ENCODE measurements around the gene RSRC1.

The RSRC1 gene

GRCh38 chr3:158458464-158458863, 348.6 kb downstream of the RSRC1 start:
- Histone ChIP-seq H2AFZ (ENCODE audit: insufficient read depth, low read length, poor library complexity) (no peak overlapping the region), H3K9ac (ENCODE audit: low read length) (no peak overlapping the region), H3K18ac (ENCODE audit: low read length) (no peak overlapping the region), H3K4me2 (ENCODE audit: low read length) (no peak overlapping the region), H3K14ac (ENCODE audit: low read length) (no peak overlapping the region), H4K8ac (ENCODE audit: low read depth, low read length) (no peak overlapping the region), H3K27me3 (ENCODE audit: insufficient read depth, low read length) (no peaks in the 10 kb centered on the region), H3K4me1 (ENCODE audit: control insufficient read depth in 1 of 2, insufficient read depth in 2 of 2, low read length in 2 of 2) (peaks cover 0 to 2% of the 10 kb centered on the region in 2 experiments), H3K4me3 (ENCODE audit: low read depth, low read length) (no peak overlapping the region), H3K79me1 (ENCODE audit: low read length) (no peaks in the 10 kb centered on the region), H3K36me3 (ENCODE audit: control insufficient read depth in 1 of 2, insufficient read depth in 2 of 2, low read length in 2 of 2) (no peaks in the 10 kb centered on the region), H3K79me2 (ENCODE audit: control insufficient read depth, insufficient read depth, low read length, poor library complexity) (no peaks in the 10 kb centered on the region), H3K27ac (ENCODE audit: low read depth, low read length) (no peak overlapping the region), H3K9me3 (ENCODE audit: insufficient read depth, low read depth, low read length) (no peaks in the 10 kb centered on the region), H4K12ac (ENCODE audit: low read depth, low read length) (no peak overlapping the region), H3K4ac (ENCODE audit: low read depth, low read length) (no peak overlapping the region), H4K91ac (ENCODE audit: low read depth, low read length) (no peak overlapping the region), H2AK5ac (ENCODE audit: low read length) (no peak overlapping the region), H2BK5ac (ENCODE audit: low read depth, low read length, poor library complexity) (no peak overlapping the region), H3K23ac (ENCODE audit: low read length) (no peak overlapping the region), H2BK12ac (ENCODE audit: low read length) (no peak overlapping the region), H2BK120ac (ENCODE audit: insufficient read depth, low read length, poor library complexity) (no peak overlapping the region)
- no CpG with 5 or more reads among the region's 5 CpGs for WGBS (ENCODE audit: extremely low coverage, insufficient coverage, insufficient read length)
- DNase-seq, result peak in 1 of 2 donors; percentile 37

- H3K4me3 ChIP-seq (ENCODE audit: low read depth, low read length), result no peak overlapping the region
- H2BK12ac ChIP-seq (ENCODE audit: low read length), result no peak overlapping the region
- no peaks in the 10 kb centered on the region for H3K79me2 ChIP-seq (ENCODE audit: control insufficient read depth, insufficient read depth, low read length, poor library complexity)
- H3K18ac ChIP-seq (ENCODE audit: low read length), result no peak overlapping the region
- peaks cover 0 to 2% of the 10 kb centered on the region in 2 experiments for H3K4me1 ChIP-seq (ENCODE audit: control insufficient read depth in 1 of 2, insufficient read depth in 2 of 2, low read length in 2 of 2)
- no peak overlapping the region for H4K8ac ChIP-seq (ENCODE audit: low read depth, low read length)
- H3K27me3 ChIP-seq (ENCODE audit: insufficient read depth, low read length), result no peaks in the 10 kb centered on the region
- no peak overlapping the region for H2BK5ac ChIP-seq (ENCODE audit: low read depth, low read length, poor library complexity)
- no peak overlapping the region for H2BK120ac ChIP-seq (ENCODE audit: insufficient read depth, low read length, poor library complexity)
- H3K27ac ChIP-seq (ENCODE audit: low read depth, low read length), result no peak overlapping the region
- no peaks in the 10 kb centered on the region for H3K79me1 ChIP-seq (ENCODE audit: low read length)
- no peak overlapping the region for H3K4ac ChIP-seq (ENCODE audit: low read depth, low read length)
- H2AK5ac ChIP-seq (ENCODE audit: low read length), result no peak overlapping the region
- no peak overlapping the region for H3K4me2 ChIP-seq (ENCODE audit: low read length)
- H3K36me3 ChIP-seq (ENCODE audit: control insufficient read depth in 1 of 2, insufficient read depth in 2 of 2, low read length in 2 of 2), result no peaks in the 10 kb centered on the region
- H3K23ac ChIP-seq (ENCODE audit: low read length), result no peak overlapping the region
- no peak for DNase-seq
- H3K9ac ChIP-seq (ENCODE audit: low read length), result no peak overlapping the region
- no CpG with 5 or more reads among the region's 1 CpG for WGBS (ENCODE audit: extremely low coverage, insufficient coverage, insufficient read length)
- no peak overlapping the region for H3K14ac ChIP-seq (ENCODE audit: low read length)
- H4K91ac ChIP-seq (ENCODE audit: low read depth, low read length), result no peak overlapping the region
- H4K12ac ChIP-seq (ENCODE audit: low read depth, low read length), result no peak overlapping the region
- no peak overlapping the region for H2AFZ ChIP-seq (ENCODE audit: insufficient read depth, low read length, poor library complexity)
- H3K9me3 ChIP-seq (ENCODE audit: insufficient read depth, low read depth, low read length), result no peaks in the 10 kb centered on the region
Observed at GRCh38 chr3:158460926-158461325, 351.0 kb downstream of the RSRC1 start.

GRCh38 chr3:158463556-158463955, 353.7 kb downstream of the RSRC1 start:
- no peak overlapping the region for H2BK5ac ChIP-seq (ENCODE audit: low read depth, low read length, poor library complexity)
- H3K18ac ChIP-seq (ENCODE audit: low read length), result no peak overlapping the region
- no CpG with 5 or more reads among the region's 3 CpGs for WGBS (ENCODE audit: extremely low coverage, insufficient coverage, insufficient read length)
- no peak overlapping the region for H3K9ac ChIP-seq (ENCODE audit: low read length)
- DNase-seq, result no peak
- H3K27ac ChIP-seq (ENCODE audit: low read depth, low read length), result no peak overlapping the region
- no peak overlapping the region for H4K12ac ChIP-seq (ENCODE audit: low read depth, low read length)
- no peak overlapping the region for H3K4me3 ChIP-seq (ENCODE audit: low read depth, low read length)
- H3K79me2 ChIP-seq (ENCODE audit: control insufficient read depth, insufficient read depth, low read length, poor library complexity), result no peaks in the 10 kb centered on the region
- no peak overlapping the region for H2BK12ac ChIP-seq (ENCODE audit: low read length)
- no peak overlapping the region for H3K4me2 ChIP-seq (ENCODE audit: low read length)
- no peaks in the 10 kb centered on the region for H3K9me3 ChIP-seq (ENCODE audit: insufficient read depth, low read depth, low read length)
- no peak overlapping the region for H2AK5ac ChIP-seq (ENCODE audit: low read length)
- no peaks in the 10 kb centered on the region for H3K79me1 ChIP-seq (ENCODE audit: low read length)
- H3K4me1 ChIP-seq (ENCODE audit: control insufficient read depth in 1 of 2, insufficient read depth in 2 of 2, low read length in 2 of 2), result no peaks in the 10 kb centered on the region
- no peak overlapping the region for H4K91ac ChIP-seq (ENCODE audit: low read depth, low read length)
- H3K36me3 ChIP-seq (ENCODE audit: control insufficient read depth in 1 of 2, insufficient read depth in 2 of 2, low read length in 2 of 2), result no peaks in the 10 kb centered on the region
- H2AFZ ChIP-seq (ENCODE audit: insufficient read depth, low read length, poor library complexity), result no peak overlapping the region
- no peak overlapping the region for H4K8ac ChIP-seq (ENCODE audit: low read depth, low read length)
- H3K23ac ChIP-seq (ENCODE audit: low read length), result no peak overlapping the region
- H2BK120ac ChIP-seq (ENCODE audit: insufficient read depth, low read length, poor library complexity), result no peak overlapping the region
- H3K27me3 ChIP-seq (ENCODE audit: insufficient read depth, low read length), result no peaks in the 10 kb centered on the region
- H3K4ac ChIP-seq (ENCODE audit: low read depth, low read length), result no peak overlapping the region
- no peak overlapping the region for H3K14ac ChIP-seq (ENCODE audit: low read length)

GRCh38 chr3:158465074-158465473, 355.2 kb downstream of the RSRC1 start:
- Histone ChIP-seq H3K23ac (ENCODE audit: low read length) (no peak overlapping the region), H4K8ac (ENCODE audit: low read depth, low read length) (no peak overlapping the region), H2BK12ac (ENCODE audit: low read length) (no peak overlapping the region), H3K27ac (ENCODE audit: low read depth, low read length) (no peak overlapping the region), H3K4ac (ENCODE audit: low read depth, low read length) (no peak overlapping the region), H3K14ac (ENCODE audit: low read length) (no peak overlapping the region), H3K9me3 (ENCODE audit: insufficient read depth, low read depth, low read length) (no peaks in the 10 kb centered on the region), H3K4me2 (ENCODE audit: low read length) (no peak overlapping the region), H3K79me1 (ENCODE audit: low read length) (no peaks in the 10 kb centered on the region), H2BK5ac (ENCODE audit: low read depth, low read length, poor library complexity) (no peak overlapping the region), H3K27me3 (ENCODE audit: insufficient read depth, low read length) (no peaks in the 10 kb centered on the region), H3K18ac (ENCODE audit: low read length) (no peak overlapping the region), H3K36me3 (ENCODE audit: control insufficient read depth in 1 of 2, insufficient read depth in 2 of 2, low read length in 2 of 2) (no peaks in the 10 kb centered on the region), H2AFZ (ENCODE audit: insufficient read depth, low read length, poor library complexity) (no peak overlapping the region), H3K4me1 (ENCODE audit: control insufficient read depth in 1 of 2, insufficient read depth in 2 of 2, low read length in 2 of 2) (no peaks in the 10 kb centered on the region), H3K79me2 (ENCODE audit: control insufficient read depth, insufficient read depth, low read length, poor library complexity) (no peaks in the 10 kb centered on the region), H3K4me3 (ENCODE audit: low read depth, low read length) (no peak overlapping the region), H2BK120ac (ENCODE audit: insufficient read depth, low read length, poor library complexity) (no peak overlapping the region), H4K12ac (ENCODE audit: low read depth, low read length) (no peak overlapping the region), H2AK5ac (ENCODE audit: low read length) (no peak overlapping the region), H3K9ac (ENCODE audit: low read length) (no peak overlapping the region), H4K91ac (ENCODE audit: low read depth, low read length) (no peak overlapping the region)
- DNase-seq, result no peak
- WGBS (ENCODE audit: extremely low coverage, insufficient coverage, insufficient read length), result no CpG with 5 or more reads among the region's 3 CpGs

Measured in trophoblast cell (in vitro differentiated cells and primary cell).